ENCODE results near the gene CDKL2. TPM values are rescaled to one million over a fixed set of nuclear protein-coding genes. Genes with fewer than 3 reads are reported as not detected.
"Not testable (repeated sequence)": the region's sequence is repeated elsewhere in the genome, so short reads cannot be mapped to it uniquely, and the experiment has no call there.

CDKL2 gene
- total and polyA plus RNA-seq, 2 of the 4 experiments (the other 2 are of a cell fraction), result 0.09 to 0.18 TPM

GRCh38 chr4:75533339-75533887 lies 96.9 kb downstream of the CDKL2 start:
- H2BK5ac ChIP-seq (ENCODE audit: low read depth, low read length, poor library complexity, severe bottlenecking); intact Hi-C loops (cut with micrococcal nuclease); H3K9me3 ChIP-seq (ENCODE audit: control insufficient read depth, insufficient read depth, low read length); H2AFZ ChIP-seq (replicated peaks; ENCODE audit: low read length, poor library complexity); H3K27me3 ChIP-seq (ENCODE audit: control insufficient read depth, insufficient read depth, low read length); H2BK15ac ChIP-seq (ENCODE audit: low read depth, low read length); H4K5ac ChIP-seq (ENCODE audit: low read depth, low read length); DNase-seq; H2AK5ac ChIP-seq (ENCODE audit: low read depth, low read length); in situ Hi-C loops (cut with MboI; ENCODE audit: low sequenced_read_pairs); H3K4me3 ChIP-seq (ENCODE audit: insufficient read depth, low read depth, low read length); H3K4me1 ChIP-seq (ENCODE audit: control insufficient read depth, insufficient read depth, low read length); POLR2A ChIA-PET (ENCODE audit: unreplicated experiment); H3K4ac ChIP-seq (ENCODE audit: low read depth, low read length); H2BK120ac ChIP-seq (ENCODE audit: low read depth, low read length); H2AK9ac ChIP-seq (replicated peaks; ENCODE audit: low read depth, low read length, poor library complexity); H3K23ac ChIP-seq (ENCODE audit: low read depth, low read length); H3K27ac ChIP-seq (ENCODE audit: insufficient read depth, low read length); H3K4me2 ChIP-seq (ENCODE audit: low read depth, low read length); H3K56ac ChIP-seq (ENCODE audit: extremely low read depth, insufficient read depth, low read length); H4K20me1 ChIP-seq (ENCODE audit: insufficient read depth, low read length); H3K18ac ChIP-seq (ENCODE audit: low read depth, low read length); H2BK20ac ChIP-seq (ENCODE audit: low read depth, low read length); H3K36me3 ChIP-seq (ENCODE audit: control insufficient read depth, insufficient read depth, low read length); H4K8ac ChIP-seq (ENCODE audit: low read depth in 2 of 2, low read length in 2 of 2); H4K91ac ChIP-seq (ENCODE audit: insufficient read depth, low read depth, low read length); H3K9ac ChIP-seq (ENCODE audit: low read depth, low read length); BruUV-seq (replicated peaks); H3K9me1 ChIP-seq (ENCODE audit: insufficient read depth, low read length); H3K79me1 ChIP-seq (ENCODE audit: low read depth in 1 of 2, low read length in 2 of 2); H3K14ac ChIP-seq (replicated peaks; ENCODE audit: low read depth, low read length); CTCF ChIA-PET; dilution Hi-C loops (cut with HindIII; ENCODE audit: low sequenced_read_pairs, unreplicated experiment); ATAC-seq (ENCODE audit: low read depth): not testable (repeated sequence)
- 100% methylated on average over 2 of the region's 4 CpGs; no CpG with 5 or more reads in 1 of the 2 experiments for WGBS, 2 experiments (ENCODE audit: extremely low coverage in 2 of 2, insufficient read length in 1 of 2)

- H3K79me1 ChIP-seq (ENCODE audit: low read depth in 1 of 2, low read length in 2 of 2); H3K23ac ChIP-seq (ENCODE audit: low read depth, low read length); H2BK20ac ChIP-seq (ENCODE audit: low read depth, low read length); H3K9me3 ChIP-seq (ENCODE audit: control insufficient read depth, insufficient read depth, low read length); H2BK15ac ChIP-seq (ENCODE audit: low read depth, low read length); H3K4me3 ChIP-seq (ENCODE audit: insufficient read depth, low read depth, low read length); H3K14ac ChIP-seq (replicated peaks; ENCODE audit: low read depth, low read length); H3K27me3 ChIP-seq (ENCODE audit: control insufficient read depth, insufficient read depth, low read length); ATAC-seq (ENCODE audit: low read depth); H4K8ac ChIP-seq (ENCODE audit: low read depth in 2 of 2, low read length in 2 of 2); in situ Hi-C loops (cut with MboI; ENCODE audit: low sequenced_read_pairs); H3K9me1 ChIP-seq (ENCODE audit: insufficient read depth, low read length); intact Hi-C loops (cut with micrococcal nuclease); H3K56ac ChIP-seq (ENCODE audit: extremely low read depth, insufficient read depth, low read length); H2BK5ac ChIP-seq (ENCODE audit: low read depth, low read length, poor library complexity, severe bottlenecking); H3K4me1 ChIP-seq (ENCODE audit: control insufficient read depth, insufficient read depth, low read length); H2BK120ac ChIP-seq (ENCODE audit: low read depth, low read length); H3K4me2 ChIP-seq (ENCODE audit: low read depth, low read length); H2AFZ ChIP-seq (replicated peaks; ENCODE audit: low read length, poor library complexity); H2AK5ac ChIP-seq (ENCODE audit: low read depth, low read length); H3K9ac ChIP-seq (ENCODE audit: low read depth, low read length); dilution Hi-C loops (cut with HindIII; ENCODE audit: low sequenced_read_pairs, unreplicated experiment); POLR2A ChIA-PET (ENCODE audit: unreplicated experiment); DNase-seq; H4K5ac ChIP-seq (ENCODE audit: low read depth, low read length); BruUV-seq (replicated peaks); H3K18ac ChIP-seq (ENCODE audit: low read depth, low read length); H2AK9ac ChIP-seq (replicated peaks; ENCODE audit: low read depth, low read length, poor library complexity); H4K91ac ChIP-seq (ENCODE audit: insufficient read depth, low read depth, low read length); H3K27ac ChIP-seq (ENCODE audit: insufficient read depth, low read length); H4K20me1 ChIP-seq (ENCODE audit: insufficient read depth, low read length); H3K4ac ChIP-seq (ENCODE audit: low read depth, low read length): not testable (repeated sequence)
- peaks cover 12% of the 10 kb centered on the region for H3K36me3 ChIP-seq (ENCODE audit: control insufficient read depth, insufficient read depth, low read length)
- CTCF ChIA-PET, result interaction anchor here (0.6 kb wide), 1 partner anchor 551 kb away, joined by 3 read pairs; no protein-coding TSS in a partner anchor
- no CpG with 5 or more reads among the region's 7 CpGs for WGBS, 2 experiments (ENCODE audit: extremely low coverage in 2 of 2, insufficient read length in 1 of 2)
Observed at GRCh38 chr4:75531536-75532143, 98.7 kb downstream of the CDKL2 start.

Data from IMR-90 (cell line).